ENCODE measurements around the gene BTD.
A peak's percentile ranks its signal among the peaks of the same experiment; 100 is the strongest.

The BTD gene, protein sequence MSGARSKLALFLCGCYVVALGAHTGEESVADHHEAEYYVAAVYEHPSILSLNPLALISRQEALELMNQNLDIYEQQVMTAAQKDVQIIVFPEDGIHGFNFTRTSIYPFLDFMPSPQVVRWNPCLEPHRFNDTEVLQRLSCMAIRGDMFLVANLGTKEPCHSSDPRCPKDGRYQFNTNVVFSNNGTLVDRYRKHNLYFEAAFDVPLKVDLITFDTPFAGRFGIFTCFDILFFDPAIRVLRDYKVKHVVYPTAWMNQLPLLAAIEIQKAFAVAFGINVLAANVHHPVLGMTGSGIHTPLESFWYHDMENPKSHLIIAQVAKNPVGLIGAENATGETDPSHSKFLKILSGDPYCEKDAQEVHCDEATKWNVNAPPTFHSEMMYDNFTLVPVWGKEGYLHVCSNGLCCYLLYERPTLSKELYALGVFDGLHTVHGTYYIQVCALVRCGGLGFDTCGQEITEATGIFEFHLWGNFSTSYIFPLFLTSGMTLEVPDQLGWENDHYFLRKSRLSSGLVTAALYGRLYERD

GRCh38 chr3:15601399-15602145 is at the start of gene BTD, which contains the start of gene HACL1:
BTD (plus strand) TSS chr3:15601745; CDS start chr3:15635440, 33,695 bp downstream.
HACL1 (minus strand) TSS chr3:15601569; CDS start chr3:15601463, 106 bp downstream.
- Histone ChIP-seq H3K9me3 (ENCODE audit: low read length) (no peaks in the 10 kb centered on the region), H3K36me3 (ENCODE audit: insufficient read depth, low read length) (peaks cover 31% of the 10 kb centered on the region), H3K4me1 (ENCODE audit: insufficient read depth, low read length) (peaks cover 17% of the 10 kb centered on the region), H3K4me3 (ENCODE audit: low read length) (peak within 1 kb of the TSS; percentile 71), H3K27me3 (ENCODE audit: insufficient read depth, low read length) (no peaks in the 10 kb centered on the region), H2AFZ (ENCODE audit: low read depth, low read length) (peak within 1 kb of the TSS; percentile 86)

DNA sequence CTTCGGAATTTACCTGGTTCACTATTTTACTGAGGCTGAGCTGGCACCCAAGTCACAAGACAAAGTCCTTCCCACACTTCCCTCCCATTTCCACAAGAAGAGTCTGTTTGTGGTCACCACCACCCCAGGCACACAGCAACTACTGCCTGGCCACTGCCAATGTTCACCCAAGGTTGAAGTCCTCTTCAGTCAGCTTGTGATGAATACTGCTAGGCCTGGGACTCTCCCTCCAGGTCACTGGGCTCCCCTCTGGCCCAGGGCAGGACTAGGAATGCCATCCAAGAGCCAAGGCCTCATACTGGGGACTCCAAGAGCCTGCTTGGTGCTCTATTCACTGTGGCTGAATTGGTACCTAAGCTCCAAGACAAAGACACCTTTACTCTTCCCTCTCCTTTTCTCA is 49.6 kb upstream of the BTD start:
- peaks cover 11% of the 10 kb centered on the region for H3K36me3 ChIP-seq (ENCODE audit: insufficient read depth, low read length)
- H3K4me3 ChIP-seq (ENCODE audit: low read length): no peak overlapping the region
- no peaks in the 10 kb centered on the region for H3K9me3 ChIP-seq (ENCODE audit: low read length)
- no peak overlapping the region for H2AFZ ChIP-seq (ENCODE audit: low read depth, low read length)
- H3K27me3 ChIP-seq (ENCODE audit: insufficient read depth, low read length): no peaks in the 10 kb centered on the region
- H3K4me1 ChIP-seq (ENCODE audit: insufficient read depth, low read length): no peaks in the 10 kb centered on the region

GRCh38 chr3:15553749-15554148 is 47.8 kb upstream of the BTD start:
- no peak overlapping the region for H2AFZ ChIP-seq (ENCODE audit: low read depth, low read length)
- peaks cover 11% of the 10 kb centered on the region for H3K36me3 ChIP-seq (ENCODE audit: insufficient read depth, low read length)
- no peaks in the 10 kb centered on the region for H3K9me3 ChIP-seq (ENCODE audit: low read length)
- H3K4me1 ChIP-seq (ENCODE audit: insufficient read depth, low read length): no peaks in the 10 kb centered on the region
- H3K4me3 ChIP-seq (ENCODE audit: low read length): no peak overlapping the region
- no peaks in the 10 kb centered on the region for H3K27me3 ChIP-seq (ENCODE audit: insufficient read depth, low read length)

DNA sequence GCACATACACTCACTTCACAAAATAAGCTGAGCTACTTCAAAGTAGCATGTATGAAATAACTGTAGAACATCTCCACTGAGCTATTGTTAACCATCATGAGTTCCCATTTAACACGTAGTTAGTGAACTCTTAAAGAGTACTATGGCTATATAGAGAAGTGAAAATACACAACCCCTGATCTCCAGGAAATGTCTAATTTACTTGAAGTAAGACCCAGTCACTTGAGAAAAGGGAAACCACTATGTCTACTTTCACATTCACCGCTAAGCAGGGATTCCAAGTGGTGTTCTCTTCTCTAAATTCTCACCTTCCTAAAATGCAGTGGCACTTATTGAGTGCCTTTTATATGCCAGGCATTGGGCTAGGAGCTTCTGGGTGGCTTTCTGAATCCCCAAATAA is 45.0 kb upstream of the BTD start:
- Histone ChIP-seq H3K4me1 (ENCODE audit: insufficient read depth, low read length) (no peaks in the 10 kb centered on the region), H3K27me3 (ENCODE audit: insufficient read depth, low read length) (no peaks in the 10 kb centered on the region)

DNA sequence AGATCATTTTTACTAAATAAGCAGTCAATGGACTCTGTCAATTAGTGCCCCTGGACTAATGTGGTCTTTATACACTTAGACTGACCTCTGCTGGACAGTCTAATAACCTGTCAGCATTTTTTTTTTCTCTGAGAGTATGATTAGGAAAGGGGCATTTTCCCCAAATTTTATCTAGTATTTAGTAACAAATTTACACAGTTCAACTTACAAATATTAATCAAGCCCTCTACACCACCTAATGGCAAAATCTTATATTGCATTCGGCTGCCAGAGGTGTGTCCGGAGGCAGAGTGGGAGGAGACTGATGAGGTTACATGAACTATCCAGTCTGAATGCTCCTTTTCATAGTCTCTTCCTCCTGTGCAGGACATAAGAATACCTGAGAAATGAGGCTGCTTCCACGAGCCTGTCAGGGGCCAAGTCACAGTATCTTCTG is 44.0 kb upstream of the BTD start:
- Histone ChIP-seq H3K9me3 (ENCODE audit: low read length) (no peaks in the 10 kb centered on the region), H3K36me3 (ENCODE audit: insufficient read depth, low read length) (peaks cover 25% of the 10 kb centered on the region), H3K4me3 (ENCODE audit: low read length) (no peak overlapping the region), H3K27me3 (ENCODE audit: insufficient read depth, low read length) (no peaks in the 10 kb centered on the region), H3K4me1 (ENCODE audit: insufficient read depth, low read length) (no peaks in the 10 kb centered on the region), H2AFZ (ENCODE audit: low read depth, low read length) (no peak overlapping the region)

More for the DNA sequence above, 45.0 kb upstream of the BTD start:
- peaks cover 22% of the 10 kb centered on the region for H3K36me3 ChIP-seq (ENCODE audit: insufficient read depth, low read length)
- H3K4me3 ChIP-seq (ENCODE audit: low read length): no peak overlapping the region
- no peaks in the 10 kb centered on the region for H3K9me3 ChIP-seq (ENCODE audit: low read length)
- no peak overlapping the region for H2AFZ ChIP-seq (ENCODE audit: low read depth, low read length)

DNA sequence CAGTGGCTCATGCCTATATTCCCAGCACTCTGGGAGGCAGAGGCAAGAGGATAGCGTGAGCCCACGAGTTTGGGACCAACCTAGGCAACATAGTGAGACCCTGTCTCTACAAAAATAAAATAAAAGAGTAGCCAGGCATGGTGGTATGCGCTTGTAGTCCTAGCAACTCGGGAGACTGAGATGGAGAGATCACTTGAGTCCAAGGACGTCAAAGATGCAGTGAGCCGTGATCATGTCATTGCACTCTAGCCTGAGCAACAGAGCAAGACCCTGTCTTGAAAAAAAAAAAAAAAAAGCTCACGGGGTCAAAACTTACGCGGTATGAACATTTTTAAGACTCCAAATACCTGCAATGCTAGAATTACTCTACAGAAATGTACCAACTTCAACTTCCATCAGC is 43.0 kb upstream of the BTD start:
- Histone ChIP-seq H3K36me3 (ENCODE audit: insufficient read depth, low read length) (peaks cover 29% of the 10 kb centered on the region), H2AFZ (ENCODE audit: low read depth, low read length) (no peak overlapping the region), H3K4me3 (ENCODE audit: low read length) (no peak overlapping the region), H3K9me3 (ENCODE audit: low read length) (no peaks in the 10 kb centered on the region), H3K27me3 (ENCODE audit: insufficient read depth, low read length) (no peaks in the 10 kb centered on the region), H3K4me1 (ENCODE audit: insufficient read depth, low read length) (no peaks in the 10 kb centered on the region)

- Histone ChIP-seq H3K36me3 (ENCODE audit: insufficient read depth, low read length) (peaks cover 43% of the 10 kb centered on the region), H3K9me3 (ENCODE audit: low read length) (no peaks in the 10 kb centered on the region), H3K4me3 (ENCODE audit: low read length) (no peak overlapping the region), H3K4me1 (ENCODE audit: insufficient read depth, low read length) (no peaks in the 10 kb centered on the region), H3K27me3 (ENCODE audit: insufficient read depth, low read length) (no peaks in the 10 kb centered on the region), H2AFZ (ENCODE audit: low read depth, low read length) (no peak overlapping the region)
Measured at GRCh38 chr3:15562560-15562959, 39.0 kb upstream of the BTD start.

DNA sequence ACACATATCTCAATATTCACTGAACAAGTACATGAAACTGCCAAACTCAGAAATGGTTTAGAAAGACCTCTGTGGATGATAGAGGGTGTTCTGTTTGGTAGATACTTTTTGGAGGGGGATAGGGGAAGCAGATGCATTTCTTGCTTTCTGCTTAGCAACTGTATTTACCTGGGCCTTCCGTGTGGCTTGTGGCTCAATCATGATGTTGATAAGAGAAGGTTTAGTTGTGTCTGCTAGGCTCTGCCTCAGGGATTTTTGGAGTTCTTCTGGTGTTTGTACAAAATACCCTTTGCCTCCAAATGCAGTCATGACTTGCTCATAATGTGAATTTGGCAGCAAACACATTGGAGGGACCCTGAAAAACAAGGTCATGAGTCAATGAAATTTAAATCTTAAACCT is 38.4 kb upstream of the BTD start:
- no peak overlapping the region for H3K4me3 ChIP-seq (ENCODE audit: low read length)
- no peaks in the 10 kb centered on the region for H3K4me1 ChIP-seq (ENCODE audit: insufficient read depth, low read length)
- no peaks in the 10 kb centered on the region for H3K27me3 ChIP-seq (ENCODE audit: insufficient read depth, low read length)
- H3K36me3 ChIP-seq (ENCODE audit: insufficient read depth, low read length): peaks cover 49% of the 10 kb centered on the region
- no peak overlapping the region for H2AFZ ChIP-seq (ENCODE audit: low read depth, low read length)
- no peaks in the 10 kb centered on the region for H3K9me3 ChIP-seq (ENCODE audit: low read length)

GRCh38 chr3:15572138-15572537 is 29.4 kb upstream of the BTD start:
- Histone ChIP-seq H3K36me3 (ENCODE audit: insufficient read depth, low read length) (peaks cover 39% of the 10 kb centered on the region), H3K4me1 (ENCODE audit: insufficient read depth, low read length) (no peaks in the 10 kb centered on the region), H3K4me3 (ENCODE audit: low read length) (no peak overlapping the region), H2AFZ (ENCODE audit: low read depth, low read length) (no peak overlapping the region), H3K27me3 (ENCODE audit: insufficient read depth, low read length) (no peaks in the 10 kb centered on the region), H3K9me3 (ENCODE audit: low read length) (no peaks in the 10 kb centered on the region)

DNA sequence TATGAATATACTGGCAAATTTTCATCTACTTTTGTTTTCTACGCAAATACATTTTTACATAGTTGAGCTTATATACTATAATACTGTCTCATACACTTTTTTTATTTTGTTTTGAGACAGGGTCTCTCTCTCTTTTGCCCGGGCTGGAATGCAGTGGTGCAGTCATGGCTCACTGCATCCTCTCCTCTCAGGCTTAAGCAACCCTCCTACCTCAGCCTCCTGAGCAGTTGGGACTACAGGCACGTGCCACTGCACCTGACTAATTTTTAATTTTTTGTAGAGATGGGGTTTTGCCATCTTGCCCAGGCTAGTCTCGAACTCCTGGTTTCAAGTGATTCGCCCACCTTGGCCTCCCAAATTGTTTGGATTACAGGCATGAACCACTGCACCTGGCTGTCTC is 26.1 kb upstream of the BTD start:
- peaks cover 40% of the 10 kb centered on the region for H3K36me3 ChIP-seq (ENCODE audit: insufficient read depth, low read length)
- no peaks in the 10 kb centered on the region for H3K4me1 ChIP-seq (ENCODE audit: insufficient read depth, low read length)
- H2AFZ ChIP-seq (ENCODE audit: low read depth, low read length): no peak overlapping the region
- H3K27me3 ChIP-seq (ENCODE audit: insufficient read depth, low read length): no peaks in the 10 kb centered on the region
- H3K9me3 ChIP-seq (ENCODE audit: low read length): no peaks in the 10 kb centered on the region
- no peak overlapping the region for H3K4me3 ChIP-seq (ENCODE audit: low read length)

GRCh38 chr3:15576475-15576874 is 25.1 kb upstream of the BTD start:
- Histone ChIP-seq H3K27me3 (ENCODE audit: insufficient read depth, low read length) (no peaks in the 10 kb centered on the region), H3K9me3 (ENCODE audit: low read length) (no peaks in the 10 kb centered on the region), H2AFZ (ENCODE audit: low read depth, low read length) (no peak overlapping the region), H3K4me1 (ENCODE audit: insufficient read depth, low read length) (no peaks in the 10 kb centered on the region), H3K36me3 (ENCODE audit: insufficient read depth, low read length) (peaks cover 46% of the 10 kb centered on the region), H3K4me3 (ENCODE audit: low read length) (no peak overlapping the region)

DNA sequence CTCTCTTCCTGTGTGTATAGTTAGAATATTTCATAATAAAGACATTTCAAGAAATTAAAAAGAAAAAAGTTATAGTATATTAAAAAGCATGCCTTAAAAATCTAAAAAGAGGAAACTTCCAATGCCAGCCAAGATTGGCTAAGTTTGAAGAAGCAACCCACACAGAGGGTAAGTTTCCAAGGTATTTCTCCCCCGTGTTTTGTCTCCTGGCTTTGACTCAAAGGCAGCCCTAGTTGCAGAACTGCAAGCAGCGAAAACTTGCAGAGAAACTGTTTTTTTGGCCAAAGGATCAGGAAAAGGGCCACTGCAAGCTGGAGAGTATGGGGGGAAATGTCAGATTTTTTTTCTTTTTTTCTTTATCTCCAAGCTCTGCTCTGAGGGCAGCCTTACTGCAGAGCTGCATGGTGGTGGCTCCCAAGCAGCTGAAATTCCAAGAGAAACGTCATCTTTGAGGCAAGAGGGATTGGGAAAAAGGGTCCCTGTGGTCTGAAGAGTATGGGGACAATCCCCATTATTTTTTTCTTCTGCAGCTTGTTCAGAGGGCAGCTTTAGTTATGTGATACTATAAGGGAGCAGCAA is 23.2 kb upstream of the BTD start:
- Histone ChIP-seq H3K36me3 (ENCODE audit: insufficient read depth, low read length) (peaks cover 53% of the 10 kb centered on the region), H2AFZ (ENCODE audit: low read depth, low read length) (no peak overlapping the region), H3K9me3 (ENCODE audit: low read length) (no peaks in the 10 kb centered on the region), H3K4me3 (ENCODE audit: low read length) (no peak overlapping the region), H3K4me1 (ENCODE audit: insufficient read depth, low read length) (no peaks in the 10 kb centered on the region), H3K27me3 (ENCODE audit: insufficient read depth, low read length) (no peaks in the 10 kb centered on the region)

DNA sequence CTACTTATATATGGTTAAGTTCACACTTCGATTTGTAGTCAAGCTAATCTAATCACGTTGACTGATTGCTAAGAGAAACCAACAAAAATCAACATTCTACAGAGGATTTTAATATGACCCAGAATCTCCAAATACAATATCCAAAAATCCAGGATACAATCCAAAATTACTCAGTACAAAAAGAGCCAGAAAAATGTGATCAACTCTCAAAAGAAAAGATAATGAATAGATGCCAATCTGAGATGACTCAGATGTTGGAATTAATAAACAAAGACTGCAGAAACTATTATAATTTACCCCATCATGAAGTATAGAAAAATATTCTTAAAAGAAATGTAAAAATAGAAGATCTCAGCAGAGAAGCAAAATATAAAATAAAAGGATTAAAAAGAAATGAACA is 22.5 kb upstream of the BTD start:
- Histone ChIP-seq H3K4me1 (ENCODE audit: insufficient read depth, low read length) (no peaks in the 10 kb centered on the region), H3K4me3 (ENCODE audit: low read length) (no peak overlapping the region), H3K36me3 (ENCODE audit: insufficient read depth, low read length) (peaks cover 49% of the 10 kb centered on the region), H3K9me3 (ENCODE audit: low read length) (no peaks in the 10 kb centered on the region), H2AFZ (ENCODE audit: low read depth, low read length) (no peak overlapping the region), H3K27me3 (ENCODE audit: insufficient read depth, low read length) (no peaks in the 10 kb centered on the region)
